Lower lobe of right lung (tissue), 2 donors: ENCODE results near the gene HAUS7. TPM values are rescaled to one million over a fixed set of nuclear protein-coding genes. Genes with fewer than 3 reads are reported as not detected.

Experiments
- ATAC-seq, 2 donors: fragments of 200-7000 bp; cut with Tn5 transposase; one replicate each; pipeline ENCODE4 v1.9.1; 2020 to 2022; ENCODE audit warnings: mild to moderate bottlenecking in 2 of 2, moderate library complexity in 2 of 2
- DNase-seq: peaks from one replicate; pipeline ENCODE4 v3.0.0-alpha.2; 2020
- H3K27ac ChIP-seq: fragments of 200-600 bp; one replicate; pipeline ENCODE4 v1.8.0; 2022
- H3K27me3 ChIP-seq: fragments of 200-600 bp; one replicate; pipeline ENCODE4 v1.8.0; 2022; ENCODE audit warnings: low read depth
- H3K36me3 ChIP-seq: fragments of 200-600 bp; one replicate; pipeline ENCODE4 v1.8.0; 2022; ENCODE audit warnings: mild to moderate bottlenecking
- H3K4me1 ChIP-seq: fragments of 200-600 bp; one replicate; pipeline ENCODE4 v1.8.0; 2022
- H3K4me3 ChIP-seq: fragments of 200-600 bp; one replicate; pipeline ENCODE4 v1.8.0; 2022; ENCODE audit warnings: mild to moderate bottlenecking
- H3K9me3 ChIP-seq: fragments of 200-600 bp; one replicate; pipeline ENCODE4 v1.8.0; 2022
- intact Hi-C: fragments of 100-400 bp; cut with DNase I; formaldehyde crosslinking; loops from one replicate; pipeline ENCODE4 v1.11.0; 2022
- total RNA-seq: library from RNA; stranded (reverse); fragmentation: NEBNext Ultra II Directional; extraction: Animal tissue kit (Norgen Biotek cat#: 25700); gene quantifications from one replicate; pipeline ENCODE4 v1.2.1, GENCODE V29; 2021
- TF ChIP-seq, protein P1 (sequence below): fragments of 200-600 bp; IDR thresholded peaks from one replicate; pipeline ENCODE4 v1.8.0; 2022; ENCODE audit warnings: antibody characterized with exemption, mild to moderate bottlenecking
- donor health status: DM: no; HTN: yes; CAD: no; lungs with severe emphysema.

HAUS7 gene
- total RNA-seq, 1 donor from 2014 or later: 22.7 TPM

DNA sequence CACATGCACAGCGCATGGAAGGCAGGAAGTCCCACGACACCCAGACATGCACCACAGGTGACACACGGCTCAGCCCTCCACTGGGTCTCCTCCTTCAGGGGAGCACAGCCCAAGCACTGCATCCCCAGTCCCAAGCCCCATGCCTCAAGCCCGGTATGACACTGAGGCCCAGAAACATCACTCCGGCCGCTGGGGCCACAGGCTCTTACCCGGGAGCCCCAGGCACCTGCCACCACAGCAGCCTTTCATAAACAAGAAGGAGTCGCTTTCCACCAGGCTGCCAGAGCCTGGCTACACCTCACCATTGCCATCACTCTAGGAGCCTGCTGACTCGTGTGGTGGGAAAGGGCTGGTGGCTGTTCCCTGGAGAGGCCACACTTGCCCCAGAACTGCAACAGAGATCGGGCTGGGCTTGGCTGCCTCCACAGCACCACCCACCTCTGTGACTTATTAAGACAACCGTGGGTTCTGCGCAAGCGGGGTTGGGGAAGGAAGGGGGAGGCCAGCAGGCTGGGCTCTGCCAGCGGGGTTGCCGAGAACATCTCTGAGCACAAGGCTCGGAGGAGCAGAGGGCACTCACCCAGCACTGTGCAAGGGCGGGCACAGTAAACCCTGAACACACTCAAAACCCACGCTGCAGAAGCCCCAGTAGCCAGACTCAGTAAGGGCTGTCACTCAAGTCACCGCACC, 4.5 kb downstream of the HAUS7 start:
- H3K36me3 ChIP-seq: no peaks in the 10 kb centered on the region
- intact Hi-C loops: no loop called here
- no peaks in the 10 kb centered on the region for H3K9me3 ChIP-seq
- ATAC-seq: no peak
- TF ChIP-seq, protein P1, sequence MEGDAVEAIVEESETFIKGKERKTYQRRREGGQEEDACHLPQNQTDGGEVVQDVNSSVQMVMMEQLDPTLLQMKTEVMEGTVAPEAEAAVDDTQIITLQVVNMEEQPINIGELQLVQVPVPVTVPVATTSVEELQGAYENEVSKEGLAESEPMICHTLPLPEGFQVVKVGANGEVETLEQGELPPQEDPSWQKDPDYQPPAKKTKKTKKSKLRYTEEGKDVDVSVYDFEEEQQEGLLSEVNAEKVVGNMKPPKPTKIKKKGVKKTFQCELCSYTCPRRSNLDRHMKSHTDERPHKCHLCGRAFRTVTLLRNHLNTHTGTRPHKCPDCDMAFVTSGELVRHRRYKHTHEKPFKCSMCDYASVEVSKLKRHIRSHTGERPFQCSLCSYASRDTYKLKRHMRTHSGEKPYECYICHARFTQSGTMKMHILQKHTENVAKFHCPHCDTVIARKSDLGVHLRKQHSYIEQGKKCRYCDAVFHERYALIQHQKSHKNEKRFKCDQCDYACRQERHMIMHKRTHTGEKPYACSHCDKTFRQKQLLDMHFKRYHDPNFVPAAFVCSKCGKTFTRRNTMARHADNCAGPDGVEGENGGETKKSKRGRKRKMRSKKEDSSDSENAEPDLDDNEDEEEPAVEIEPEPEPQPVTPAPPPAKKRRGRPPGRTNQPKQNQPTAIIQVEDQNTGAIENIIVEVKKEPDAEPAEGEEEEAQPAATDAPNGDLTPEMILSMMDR: no peak
- DNase-seq: no peak
- no peak overlapping the region for H3K27ac ChIP-seq
- no peak overlapping the region for H3K4me3 ChIP-seq
- peaks cover 11% of the 10 kb centered on the region for H3K4me1 ChIP-seq
- H3K27me3 ChIP-seq: no peaks in the 10 kb centered on the region

DNA sequence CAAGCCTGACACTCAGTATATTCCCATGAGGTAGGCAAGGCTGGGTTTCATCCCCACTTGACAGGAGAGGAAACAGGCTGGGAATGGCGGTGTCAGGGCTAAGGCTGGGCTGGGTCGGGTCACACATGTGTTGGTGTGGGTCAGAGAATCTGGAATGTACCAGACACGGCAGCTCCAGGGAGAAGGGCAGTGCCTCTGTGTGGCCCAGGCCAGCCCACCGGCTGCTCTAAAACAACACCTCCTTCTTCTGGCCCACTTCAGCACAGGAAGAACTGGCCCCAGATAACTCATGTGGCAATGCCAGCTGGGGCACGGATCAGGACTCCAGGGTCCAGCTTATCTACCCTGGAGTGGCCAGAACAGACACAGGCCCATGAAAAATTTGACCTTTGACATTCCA, 6.3 kb downstream of the HAUS7 start:
- ATAC-seq (no peak), DNase-seq (no peak)
- H3K36me3 ChIP-seq: no peaks in the 10 kb centered on the region
- no peaks in the 10 kb centered on the region for H3K27me3 ChIP-seq
- no peak overlapping the region for H3K27ac ChIP-seq
- intact Hi-C loops: no loop called here
- no peak overlapping the region for H3K4me3 ChIP-seq
- no peaks in the 10 kb centered on the region for H3K9me3 ChIP-seq
- H3K4me1 ChIP-seq: peaks cover 3% of the 10 kb centered on the region
- TF ChIP-seq, protein P1: no peak

DNA sequence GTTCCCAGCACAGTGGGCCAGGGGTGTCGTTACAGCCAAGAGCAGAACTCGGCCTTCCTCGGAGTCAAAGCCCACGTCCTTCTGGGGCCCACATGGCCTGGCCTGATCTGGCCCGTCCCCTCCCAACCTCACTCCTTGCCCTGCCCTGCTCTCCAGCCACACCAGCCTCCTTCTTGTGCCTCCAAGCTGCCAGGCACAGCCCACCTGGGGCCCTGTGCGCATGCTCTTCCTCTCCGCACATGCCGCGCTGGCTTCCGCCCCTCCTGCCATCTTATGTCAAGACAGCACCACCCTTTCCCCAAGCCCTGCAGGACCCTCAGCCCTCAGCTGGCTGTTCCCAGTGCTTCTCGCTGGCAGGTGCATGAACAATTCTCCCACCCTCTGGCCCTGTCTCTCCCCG, 6.8 kb downstream of the HAUS7 start:
- H3K4me1 ChIP-seq: no peaks in the 10 kb centered on the region
- ATAC-seq (no peak), DNase-seq (no peak)
- no peaks in the 10 kb centered on the region for H3K9me3 ChIP-seq
- H3K36me3 ChIP-seq: no peaks in the 10 kb centered on the region
- no peak overlapping the region for H3K27ac ChIP-seq
- TF ChIP-seq, protein P1: no peak
- H3K27me3 ChIP-seq: no peaks in the 10 kb centered on the region
- intact Hi-C loops: no loop called here
- no peak overlapping the region for H3K4me3 ChIP-seq

DNA sequence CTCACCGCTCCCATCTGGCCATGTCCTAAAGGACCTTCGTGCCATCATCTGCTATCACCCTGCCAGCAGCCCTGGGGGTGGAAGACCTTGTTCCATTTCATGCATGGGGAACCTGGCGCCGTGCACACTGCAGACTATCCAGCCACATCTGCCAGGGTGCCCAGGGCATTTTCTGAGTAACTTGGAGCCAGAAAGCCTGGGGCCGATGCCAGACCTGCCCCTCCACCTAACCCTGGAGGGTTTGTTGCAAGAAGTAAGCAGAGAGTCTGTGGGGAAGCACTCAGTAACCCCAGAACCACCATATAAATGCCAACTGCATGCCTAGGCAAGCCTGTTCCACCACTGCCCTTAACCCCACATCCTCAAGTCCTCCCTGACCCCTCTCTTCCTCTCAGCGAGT, 7.3 kb downstream of the HAUS7 start:
- intact Hi-C loops: no loop called here
- ATAC-seq (no peak), DNase-seq (no peak)
- no peak overlapping the region for H3K27ac ChIP-seq
- H3K4me1 ChIP-seq: no peaks in the 10 kb centered on the region
- H3K36me3 ChIP-seq: no peaks in the 10 kb centered on the region
- TF ChIP-seq, protein P1: no peak
- no peak overlapping the region for H3K4me3 ChIP-seq
- no peaks in the 10 kb centered on the region for H3K27me3 ChIP-seq
- no peaks in the 10 kb centered on the region for H3K9me3 ChIP-seq

DNA sequence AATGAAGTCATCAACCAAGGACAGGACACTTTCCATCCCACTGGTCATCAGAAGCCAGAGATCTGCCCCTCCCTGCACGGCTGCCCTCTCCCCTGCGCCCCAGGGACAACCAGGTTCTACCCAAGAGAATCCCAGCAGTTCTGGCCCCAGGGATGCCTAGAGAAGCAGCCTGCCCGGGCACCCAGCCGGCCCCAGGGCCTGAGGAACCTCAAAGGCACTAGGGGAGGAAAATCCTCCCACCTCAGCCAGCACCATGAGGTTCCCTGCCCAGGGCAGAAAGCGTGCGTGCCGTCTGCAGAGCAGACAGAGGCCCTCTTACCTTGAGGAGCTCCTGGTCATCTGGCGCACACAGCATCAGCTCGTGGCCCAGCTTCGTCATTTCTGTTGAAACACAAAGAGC, 8.1 kb downstream of the HAUS7 start:
- intact Hi-C loops: no loop called here
- H3K27ac ChIP-seq: no peak overlapping the region
- TF ChIP-seq, protein P1: no peak

More for the DNA sequence above, 8.1 kb downstream of the HAUS7 start:
- DNase-seq (no peak), ATAC-seq (no peak)
- Histone ChIP-seq H3K27me3 (no peaks in the 10 kb centered on the region), H3K36me3 (no peaks in the 10 kb centered on the region), H3K9me3 (no peaks in the 10 kb centered on the region), H3K4me3 (no peak overlapping the region), H3K4me1 (no peaks in the 10 kb centered on the region)
